Kidney tubule cell (primary cell): ENCODE data around the gene KRTAP23-1.

Experiments used
- DNase-seq: peaks from one replicate; pipeline ENCODE4 v3.0.0-alpha.2; 2018; ENCODE audit warnings: low spot score

KRTAP23-1 gene

DNA sequence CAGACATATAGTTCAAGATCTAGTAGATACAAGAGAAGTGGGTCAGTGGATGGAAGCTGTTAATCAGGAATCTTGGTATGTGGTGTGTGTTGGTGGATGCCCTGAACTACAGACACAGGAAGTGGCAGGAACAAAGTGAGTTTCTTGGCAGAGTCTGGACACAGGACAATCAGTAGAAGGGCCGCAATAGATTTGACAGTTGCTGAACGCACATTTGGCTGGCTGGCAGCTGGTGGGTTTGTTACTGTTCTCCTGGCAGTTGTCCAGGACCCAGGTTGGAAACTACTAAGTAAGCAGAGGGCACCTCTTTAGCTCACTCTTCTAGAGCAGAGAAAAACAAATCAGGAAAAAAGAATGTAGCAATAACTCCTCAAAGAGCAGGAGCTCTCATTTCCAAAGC is 41.5 kb downstream of the KRTAP23-1 start:
- no peak for DNase-seq

DNA sequence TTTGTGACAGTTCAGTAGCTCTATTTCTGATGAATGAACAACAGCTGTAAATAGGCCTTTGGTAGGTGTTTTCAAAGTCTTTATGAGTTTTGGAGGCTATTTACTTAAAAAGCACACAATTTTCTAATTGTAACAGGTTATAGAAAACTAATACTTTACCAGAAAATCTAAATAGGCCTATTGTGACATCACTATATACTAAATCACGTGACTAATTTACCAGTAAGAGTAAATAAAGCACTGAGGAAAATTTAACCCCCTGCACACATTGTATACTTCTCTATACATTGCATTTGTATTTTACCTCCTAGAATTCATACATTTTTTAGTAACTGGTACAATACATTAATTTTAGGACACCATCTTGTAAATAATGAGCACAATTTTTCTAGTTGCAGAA is 43.3 kb downstream of the KRTAP23-1 start:
- no peak for DNase-seq
